PFSK-1 (cell line): ENCODE results near the gene BPIFB3.

Experiments
- FOXP2 ChIP-seq: optimal IDR thresholded peaks from 2 replicates; pipeline ENCODE3; 2011; ENCODE audit warnings: borderline replicate concordance, control low read depth, inconsistent platforms; ENCODE audit not compliant: insufficient read depth; ENCODE audit errors: extremely low read length, extremely low read depth
- POLR2AphosphoS5 ChIP-seq: IDR thresholded peaks from 2 replicates; pipeline ENCODE4 v1.6.1; 2012; ENCODE audit warnings: low read depth, mild to moderate bottlenecking, control low read depth, low read length, moderate library complexity
- REST ChIP-seq, 2 experiments: IDR thresholded peaks; 2 replicates each; pipeline versions ENCODE4 v1.6.1 to v1.8.0; 2011 to 2012; ENCODE audit warnings: low read depth in 2 of 2, low read length in 2 of 2, control low read depth in 1 of 2, inconsistent platforms in 1 of 2, mild to moderate bottlenecking in 1 of 2, moderate library complexity in 1 of 2; ENCODE audit not compliant: insufficient read depth in 1 of 2
- SIN3A ChIP-seq: IDR thresholded peaks from 2 replicates; pipeline ENCODE4 v1.6.1; 2012; ENCODE audit warnings: mild to moderate bottlenecking, low read length, moderate library complexity, borderline replicate concordance; ENCODE audit not compliant: insufficient read depth
- TAF1 ChIP-seq: IDR thresholded peaks from 2 replicates; pipeline ENCODE4 v1.6.1; 2012; ENCODE audit warnings: low read length, control low read depth, borderline replicate concordance; ENCODE audit not compliant: insufficient read depth

GRCh38 chr20:33038243-33038642 is 15.5 kb upstream of the BPIFB3 start:
- TF ChIP-seq TAF1 (no peak), REST (IDR thresholded peaks at IDR 0.05; ENCODE audit: insufficient read depth in 1 of 2, low read depth in 2 of 2, low read length in 2 of 2) (no peak), POLR2AphosphoS5 (no peak), SIN3A (no peak), FOXP2 (no peak)
